HEK293 (cell line): ENCODE data around the gene NUMA1.

Source experiments
- FEZF1 ChIP-seq: fragments of 450-650 bp; formaldehyde crosslinking; IDR thresholded peaks from 2 replicates; pipeline ENCODE4 v1.5.1; 2016; ENCODE audit warnings: missing biosample characterization, missing genetic modification characterization
- GFI1B ChIP-seq: fragments of 450-650 bp; formaldehyde crosslinking; IDR thresholded peaks from 2 replicates; pipeline ENCODE4 v1.5.1; 2016; ENCODE audit warnings: missing biosample characterization, missing genetic modification characterization
- GLIS1 ChIP-seq: fragments of 450-650 bp; formaldehyde crosslinking; IDR thresholded peaks from 2 replicates; pipeline ENCODE4 v1.5.1; 2016; ENCODE audit warnings: missing biosample characterization, missing genetic modification characterization
- MYNN ChIP-seq: fragments of 450-650 bp; formaldehyde crosslinking; IDR thresholded peaks from 2 replicates; pipeline ENCODE4 v1.5.1; 2016; ENCODE audit warnings: missing biosample characterization, missing genetic modification characterization, borderline replicate concordance
- WT1 ChIP-seq: fragments of 450-650 bp; formaldehyde crosslinking; IDR thresholded peaks from 2 replicates; pipeline ENCODE4 v1.5.1; 2016; ENCODE audit warnings: missing biosample characterization, missing genetic modification characterization
- ZFP37 ChIP-seq: fragments of 450-650 bp; formaldehyde crosslinking; IDR thresholded peaks from 2 replicates; pipeline ENCODE4 v1.5.1; 2016; ENCODE audit warnings: missing biosample characterization, missing genetic modification characterization
- ZNF133 ChIP-seq: fragments of 450-650 bp; formaldehyde crosslinking; IDR thresholded peaks from 2 replicates; pipeline ENCODE4 v1.5.1; 2016; ENCODE audit warnings: missing biosample characterization, missing genetic modification characterization
- ZNF2 ChIP-seq: fragments of 450-650 bp; formaldehyde crosslinking; IDR thresholded peaks from 2 replicates; pipeline ENCODE4 v1.5.1; 2016; ENCODE audit warnings: missing biosample characterization, missing genetic modification characterization
- ZNF24 ChIP-seq: fragments of 450-650 bp; formaldehyde crosslinking; IDR thresholded peaks from 2 replicates; pipeline ENCODE4 v1.5.1; 2016; ENCODE audit warnings: missing biosample characterization, missing genetic modification characterization
- ZNF248 ChIP-seq: fragments of 450-650 bp; formaldehyde crosslinking; IDR thresholded peaks from 2 replicates; pipeline ENCODE4 v1.5.1; 2017; ENCODE audit warnings: missing biosample characterization, missing genetic modification characterization
- ZNF266 ChIP-seq: fragments of 450-650 bp; formaldehyde crosslinking; IDR thresholded peaks from 2 replicates; pipeline ENCODE4 v1.5.1; 2016; ENCODE audit warnings: missing biosample characterization, missing genetic modification characterization, low read depth
- ZNF274 ChIP-seq, 2 experiments: fragments of 200-500 bp in 1 of 2; fragments of 450-650 bp in 1 of 2; sonication (Bioruptor generic) in 1 of 2; formaldehyde crosslinking in 1 of 2; IDR thresholded peaks; 2 replicates each; pipeline versions ENCODE4 v1.5.1 to v1.6.1; 2014 to 2016; ENCODE audit warnings: borderline replicate concordance in 1 of 2, inconsistent platforms in 1 of 2, low read length in 1 of 2, missing biosample characterization in 1 of 2, missing genetic modification characterization in 1 of 2
- ZNF302 ChIP-seq: fragments of 450-650 bp; formaldehyde crosslinking; IDR thresholded peaks from 2 replicates; pipeline ENCODE4 v1.5.1; 2016; ENCODE audit warnings: missing biosample characterization, missing genetic modification characterization, low read depth
- ZNF366 ChIP-seq: fragments of 450-650 bp; formaldehyde crosslinking; conservative IDR thresholded peaks from 2 replicates; pipeline ENCODE4 v1.5.1; 2016; ENCODE audit warnings: missing biosample characterization, missing genetic modification characterization
- ZNF433 ChIP-seq: fragments of 450-650 bp; formaldehyde crosslinking; IDR thresholded peaks from 2 replicates; pipeline ENCODE4 v1.5.1; 2016; ENCODE audit warnings: missing biosample characterization, missing genetic modification characterization, low read depth
- ZNF521 ChIP-seq: fragments of 450-650 bp; formaldehyde crosslinking; IDR thresholded peaks from 2 replicates; pipeline ENCODE4 v1.5.1; 2017; ENCODE audit warnings: missing biosample characterization, mild to moderate bottlenecking, missing genetic modification characterization
- ZNF544 ChIP-seq: fragments of 450-650 bp; formaldehyde crosslinking; IDR thresholded peaks from 2 replicates; pipeline ENCODE4 v1.5.0; 2017; ENCODE audit warnings: missing biosample characterization, missing genetic modification characterization
- ZNF560 ChIP-seq: fragments of 450-650 bp; formaldehyde crosslinking; IDR thresholded peaks from 2 replicates; pipeline ENCODE4 v1.5.1; 2017; ENCODE audit warnings: missing biosample characterization, missing genetic modification characterization, borderline replicate concordance
- ZNF626 ChIP-seq: fragments of 450-650 bp; sonication (Bioruptor Pico); formaldehyde crosslinking; IDR thresholded peaks from 2 replicates; pipeline ENCODE4 v1.5.1; 2018; ENCODE audit warnings: missing biosample characterization, missing genetic modification characterization, inconsistent platforms
- ZNF654 ChIP-seq: fragments of 450-650 bp; formaldehyde crosslinking; IDR thresholded peaks from 2 replicates; pipeline ENCODE4 v1.5.1; 2016; ENCODE audit warnings: low read depth, missing biosample characterization, missing genetic modification characterization
- ZNF664 ChIP-seq: fragments of 450-650 bp; formaldehyde crosslinking; IDR thresholded peaks from 2 replicates; pipeline ENCODE4 v1.5.1; 2016; ENCODE audit warnings: missing biosample characterization, missing genetic modification characterization
- ZNF701 ChIP-seq: fragments of 450-650 bp; formaldehyde crosslinking; IDR thresholded peaks from 2 replicates; pipeline ENCODE4 v1.5.1; 2016; ENCODE audit warnings: missing biosample characterization, missing genetic modification characterization
- ZNF777 ChIP-seq: fragments of 450-650 bp; formaldehyde crosslinking; IDR thresholded peaks from 2 replicates; pipeline ENCODE4 v1.5.1; 2017; ENCODE audit warnings: missing biosample characterization, missing genetic modification characterization, borderline replicate concordance
- TF ChIP-seq, protein P1 (sequence below): fragments of 450-650 bp; formaldehyde crosslinking; conservative IDR thresholded peaks from 2 replicates; pipeline ENCODE4 v1.5.1; 2016; ENCODE audit warnings: low read depth, missing biosample characterization, missing genetic modification characterization
- TF ChIP-seq, protein P2 (sequence below): fragments of 450-650 bp; formaldehyde crosslinking; IDR thresholded peaks from 2 replicates; pipeline ENCODE4 v1.5.1; 2016; ENCODE audit warnings: missing biosample characterization, missing genetic modification characterization
- TF ChIP-seq, protein P3 (sequence below): fragments of 450-650 bp; formaldehyde crosslinking; IDR thresholded peaks from 2 replicates; pipeline ENCODE4 v1.5.1; 2017; ENCODE audit warnings: missing biosample characterization, missing genetic modification characterization
- TF ChIP-seq, protein P4 (sequence below): fragments of 450-650 bp; formaldehyde crosslinking; IDR thresholded peaks from 2 replicates; pipeline ENCODE4 v1.5.1; 2016; ENCODE audit warnings: missing biosample characterization, missing genetic modification characterization
- TF ChIP-seq, protein P5 (sequence below): fragments of 450-650 bp; formaldehyde crosslinking; IDR thresholded peaks from 2 replicates; pipeline ENCODE4 v1.5.1; 2016; ENCODE audit warnings: missing biosample characterization, missing genetic modification characterization

Gene NUMA1

DNA sequence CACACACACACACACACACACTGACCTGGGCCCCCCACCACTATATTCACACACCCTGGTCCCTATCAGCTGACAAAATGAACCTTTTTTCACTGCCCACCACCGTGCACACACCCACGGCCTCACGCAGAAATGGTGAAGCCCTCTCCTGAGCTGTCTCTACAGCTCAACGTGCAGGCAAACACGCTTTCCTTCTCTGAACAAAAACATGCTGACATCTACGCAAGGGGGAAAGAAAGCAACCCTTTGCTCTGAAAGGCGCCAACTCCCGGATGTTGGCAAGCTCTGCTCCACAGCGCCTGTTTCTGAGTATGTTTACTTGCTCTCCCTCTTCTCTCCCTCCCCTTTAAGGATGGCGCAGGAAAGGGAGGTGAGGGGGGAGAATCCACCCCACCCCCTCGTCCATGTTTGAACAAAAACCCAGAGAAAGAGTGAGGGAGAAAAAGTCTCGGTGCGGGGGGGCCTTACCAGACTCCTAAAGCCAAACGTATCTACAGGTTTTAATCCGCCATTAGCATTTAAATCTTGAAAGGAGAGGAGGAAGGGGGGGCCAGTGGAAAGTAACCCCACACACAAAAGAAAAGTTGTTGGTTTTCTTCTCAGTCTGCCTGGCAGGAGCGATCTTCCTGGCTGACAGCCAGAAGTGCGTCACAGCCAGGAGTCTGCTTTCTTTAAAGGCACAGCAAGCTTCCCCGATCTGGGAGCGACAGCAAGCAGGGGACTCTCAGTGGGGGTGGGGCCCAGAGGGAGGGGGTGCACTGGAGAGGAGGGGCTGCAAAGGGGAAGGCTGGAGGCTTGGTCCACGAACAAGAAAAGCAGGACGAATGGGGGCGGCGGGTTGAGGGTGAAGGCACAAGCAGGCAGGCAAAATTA is 39.6 kb downstream of the NUMA1 start (continued):
- TF ChIP-seq, protein P1, sequence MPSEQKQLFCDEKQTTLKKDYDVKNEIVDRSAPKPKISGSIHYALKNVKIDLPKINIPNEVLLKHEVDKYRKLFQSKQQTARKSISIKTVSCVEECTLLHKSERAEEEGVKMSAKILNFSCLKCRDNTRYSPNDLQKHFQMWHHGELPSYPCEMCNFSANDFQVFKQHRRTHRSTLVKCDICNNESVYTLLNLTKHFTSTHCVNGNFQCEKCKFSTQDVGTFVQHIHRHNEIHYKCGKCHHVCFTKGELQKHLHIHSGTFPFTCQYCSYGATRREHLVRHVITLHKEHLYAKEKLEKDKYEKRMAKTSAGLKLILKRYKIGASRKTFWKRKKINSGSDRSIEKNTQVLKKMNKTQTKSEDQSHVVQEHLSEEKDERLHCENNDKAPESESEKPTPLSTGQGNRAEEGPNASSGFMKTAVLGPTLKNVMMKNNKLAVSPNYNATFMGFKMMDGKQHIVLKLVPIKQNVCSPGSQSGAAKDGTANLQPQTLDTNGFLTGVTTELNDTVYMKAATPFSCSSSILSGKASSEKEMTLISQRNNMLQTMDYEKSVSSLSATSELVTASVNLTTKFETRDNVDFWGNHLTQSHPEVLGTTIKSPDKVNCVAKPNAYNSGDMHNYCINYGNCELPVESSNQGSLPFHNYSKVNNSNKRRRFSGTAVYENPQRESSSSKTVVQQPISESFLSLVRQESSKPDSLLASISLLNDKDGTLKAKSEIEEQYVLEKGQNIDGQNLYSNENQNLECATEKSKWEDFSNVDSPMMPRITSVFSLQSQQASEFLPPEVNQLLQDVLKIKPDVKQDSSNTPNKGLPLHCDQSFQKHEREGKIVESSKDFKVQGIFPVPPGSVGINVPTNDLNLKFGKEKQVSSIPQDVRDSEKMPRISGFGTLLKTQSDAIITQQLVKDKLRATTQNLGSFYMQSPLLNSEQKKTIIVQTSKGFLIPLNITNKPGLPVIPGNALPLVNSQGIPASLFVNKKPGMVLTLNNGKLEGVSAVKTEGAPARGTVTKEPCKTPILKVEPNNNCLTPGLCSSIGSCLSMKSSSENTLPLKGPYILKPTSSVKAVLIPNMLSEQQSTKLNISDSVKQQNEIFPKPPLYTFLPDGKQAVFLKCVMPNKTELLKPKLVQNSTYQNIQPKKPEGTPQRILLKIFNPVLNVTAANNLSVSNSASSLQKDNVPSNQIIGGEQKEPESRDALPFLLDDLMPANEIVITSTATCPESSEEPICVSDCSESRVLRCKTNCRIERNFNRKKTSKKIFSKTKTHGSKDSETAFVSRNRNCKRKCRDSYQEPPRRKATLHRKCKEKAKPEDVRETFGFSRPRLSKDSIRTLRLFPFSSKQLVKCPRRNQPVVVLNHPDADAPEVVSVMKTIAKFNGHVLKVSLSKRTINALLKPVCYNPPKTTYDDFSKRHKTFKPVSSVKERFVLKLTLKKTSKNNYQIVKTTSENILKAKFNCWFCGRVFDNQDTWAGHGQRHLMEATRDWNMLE (tag by site-specific recombination): no peak
- TF ChIP-seq, protein P2, sequence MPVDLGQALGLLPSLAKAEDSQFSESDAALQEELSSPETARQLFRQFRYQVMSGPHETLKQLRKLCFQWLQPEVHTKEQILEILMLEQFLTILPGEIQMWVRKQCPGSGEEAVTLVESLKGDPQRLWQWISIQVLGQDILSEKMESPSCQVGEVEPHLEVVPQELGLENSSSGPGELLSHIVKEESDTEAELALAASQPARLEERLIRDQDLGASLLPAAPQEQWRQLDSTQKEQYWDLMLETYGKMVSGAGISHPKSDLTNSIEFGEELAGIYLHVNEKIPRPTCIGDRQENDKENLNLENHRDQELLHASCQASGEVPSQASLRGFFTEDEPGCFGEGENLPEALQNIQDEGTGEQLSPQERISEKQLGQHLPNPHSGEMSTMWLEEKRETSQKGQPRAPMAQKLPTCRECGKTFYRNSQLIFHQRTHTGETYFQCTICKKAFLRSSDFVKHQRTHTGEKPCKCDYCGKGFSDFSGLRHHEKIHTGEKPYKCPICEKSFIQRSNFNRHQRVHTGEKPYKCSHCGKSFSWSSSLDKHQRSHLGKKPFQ (tag by site-specific recombination): no peak
- TF ChIP-seq FEZF1 (tag by site-specific recombination) (no peak), ZNF274 (IDR thresholded peaks at IDR 0.05; ENCODE audit: low read length) (no peak), ZNF274 (tag by site-specific recombination; IDR thresholded peaks at IDR 0.05; ENCODE audit: borderline replicate concordance) (no peak), ZNF626 (tag by site-specific recombination) (no peak), ZNF2 (tag by site-specific recombination) (no peak), ZNF133 (no peak), ZNF302 (tag by site-specific recombination) (no peak), ZNF366 (tag by site-specific recombination) (peak; percentile 75), MYNN (tag by site-specific recombination) (no peak), ZNF701 (tag by site-specific recombination) (no peak), ZNF248 (tag by site-specific recombination) (no peak), ZFP37 (tag by site-specific recombination) (no peak), ZNF433 (tag by site-specific recombination) (no peak), ZNF777 (tag by site-specific recombination) (no peak), ZNF521 (no peak), ZNF266 (no peak), GFI1B (tag by site-specific recombination) (no peak), ZNF24 (no peak), WT1 (tag by site-specific recombination) (peak; percentile 64), ZNF664 (no peak), ZNF654 (tag by site-specific recombination) (no peak), GLIS1 (tag by site-specific recombination) (peak; percentile 72), ZNF544 (tag by site-specific recombination) (no peak), ZNF560 (no peak)
- TF ChIP-seq, protein P3, sequence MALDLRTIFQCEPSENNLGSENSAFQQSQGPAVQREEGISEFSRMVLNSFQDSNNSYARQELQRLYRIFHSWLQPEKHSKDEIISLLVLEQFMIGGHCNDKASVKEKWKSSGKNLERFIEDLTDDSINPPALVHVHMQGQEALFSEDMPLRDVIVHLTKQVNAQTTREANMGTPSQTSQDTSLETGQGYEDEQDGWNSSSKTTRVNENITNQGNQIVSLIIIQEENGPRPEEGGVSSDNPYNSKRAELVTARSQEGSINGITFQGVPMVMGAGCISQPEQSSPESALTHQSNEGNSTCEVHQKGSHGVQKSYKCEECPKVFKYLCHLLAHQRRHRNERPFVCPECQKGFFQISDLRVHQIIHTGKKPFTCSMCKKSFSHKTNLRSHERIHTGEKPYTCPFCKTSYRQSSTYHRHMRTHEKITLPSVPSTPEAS: peak; percentile 92
- TF ChIP-seq, protein P4, sequence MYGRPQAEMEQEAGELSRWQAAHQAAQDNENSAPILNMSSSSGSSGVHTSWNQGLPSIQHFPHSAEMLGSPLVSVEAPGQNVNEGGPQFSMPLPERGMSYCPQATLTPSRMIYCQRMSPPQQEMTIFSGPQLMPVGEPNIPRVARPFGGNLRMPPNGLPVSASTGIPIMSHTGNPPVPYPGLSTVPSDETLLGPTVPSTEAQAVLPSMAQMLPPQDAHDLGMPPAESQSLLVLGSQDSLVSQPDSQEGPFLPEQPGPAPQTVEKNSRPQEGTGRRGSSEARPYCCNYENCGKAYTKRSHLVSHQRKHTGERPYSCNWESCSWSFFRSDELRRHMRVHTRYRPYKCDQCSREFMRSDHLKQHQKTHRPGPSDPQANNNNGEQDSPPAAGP (tag by site-specific recombination): peak; percentile 32; the same call in 1 of the 2 replicates
- TF ChIP-seq, protein P5, sequence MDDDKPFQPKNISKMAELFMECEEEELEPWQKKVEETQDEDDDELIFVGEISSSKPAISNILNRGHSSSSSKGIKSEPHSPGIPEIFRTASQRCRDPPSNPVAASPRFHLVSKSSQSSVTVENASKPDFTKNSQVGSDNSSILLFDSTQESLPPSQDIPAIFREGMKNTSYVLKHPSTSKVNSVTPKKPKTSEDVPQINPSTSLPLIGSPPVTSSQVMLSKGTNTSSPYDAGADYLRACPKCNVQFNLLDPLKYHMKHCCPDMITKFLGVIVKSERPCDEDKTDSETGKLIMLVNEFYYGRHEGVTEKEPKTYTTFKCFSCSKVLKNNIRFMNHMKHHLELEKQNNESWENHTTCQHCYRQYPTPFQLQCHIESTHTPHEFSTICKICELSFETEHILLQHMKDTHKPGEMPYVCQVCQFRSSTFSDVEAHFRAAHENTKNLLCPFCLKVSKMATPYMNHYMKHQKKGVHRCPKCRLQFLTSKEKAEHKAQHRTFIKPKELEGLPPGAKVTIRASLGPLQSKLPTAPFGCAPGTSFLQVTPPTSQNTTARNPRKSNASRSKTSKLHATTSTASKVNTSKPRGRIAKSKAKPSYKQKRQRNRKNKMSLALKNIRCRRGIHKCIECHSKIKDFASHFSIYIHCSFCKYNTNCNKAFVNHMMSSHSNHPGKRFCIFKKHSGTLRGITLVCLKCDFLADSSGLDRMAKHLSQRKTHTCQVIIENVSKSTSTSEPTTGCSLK (tag by site-specific recombination): no peak
